H9 (cell line): ENCODE results near the gene CHL1. TPM values are rescaled to one million over a fixed set of nuclear protein-coding genes. Genes with fewer than 3 reads are reported as not detected.

Experiments
- DNase-seq: peaks from one replicate; pipeline ENCODE4 v3.0.0-alpha.2; 2017
- H2AFZ ChIP-seq: one replicate; pipeline ENCODE4 v1.6.1; 2013; ENCODE audit warnings: mild to moderate bottlenecking, low read length, control low read depth, moderate library complexity
- H2AK5ac ChIP-seq: 2 replicates; pipeline ENCODE4 v1.6.1; 2013; ENCODE audit warnings: low read length, control low read depth, mixed read lengths; ENCODE audit not compliant: insufficient read length
- H2BK120ac ChIP-seq: one replicate; pipeline ENCODE4 v1.6.1; 2013; ENCODE audit warnings: low read depth, mild to moderate bottlenecking, low read length, control low read depth, inconsistent platforms; ENCODE audit not compliant: poor library complexity, severe bottlenecking
- H2BK12ac ChIP-seq: 2 replicates; pipeline ENCODE4 v1.6.1; 2013; ENCODE audit warnings: low read length, control low read depth, mixed read lengths, low read depth; ENCODE audit not compliant: insufficient read length
- H2BK15ac ChIP-seq: 2 replicates; pipeline ENCODE4 v1.6.1; 2013; ENCODE audit warnings: low read depth, low read length, control low read depth
- H2BK20ac ChIP-seq: one replicate; pipeline ENCODE4 v1.6.1; 2013; ENCODE audit warnings: low read depth, mild to moderate bottlenecking, low read length, control low read depth, inconsistent platforms; ENCODE audit not compliant: poor library complexity, severe bottlenecking
- H2BK5ac ChIP-seq: 2 replicates; pipeline ENCODE4 v1.6.1; 2013; ENCODE audit warnings: low read length, control low read depth, mixed read lengths; ENCODE audit not compliant: insufficient read length
- H3K14ac ChIP-seq: 2 replicates; pipeline ENCODE4 v1.6.1; 2013; ENCODE audit warnings: low read length, control low read depth; ENCODE audit not compliant: insufficient read depth
- H3K18ac ChIP-seq: 2 replicates; pipeline ENCODE4 v1.6.1; 2013; ENCODE audit warnings: low read depth, mild to moderate bottlenecking, mixed read lengths, low read length, control low read depth; ENCODE audit not compliant: insufficient read length
- H3K23ac ChIP-seq: 2 replicates; pipeline ENCODE4 v1.6.1; 2013; ENCODE audit warnings: low read length, control low read depth, mixed read lengths, low read depth; ENCODE audit not compliant: insufficient read length
- H3K23me2 ChIP-seq: 2 replicates; pipeline ENCODE4 v1.6.1; 2013; ENCODE audit warnings: low read depth, mild to moderate bottlenecking, mixed read lengths, low read length, control low read depth; ENCODE audit not compliant: insufficient read length, poor library complexity, severe bottlenecking
- H3K27ac ChIP-seq: 2 replicates; pipeline ENCODE4 v1.5.1; 2013; ENCODE audit warnings: low read length, control low read depth, mixed read lengths, low read depth; ENCODE audit not compliant: insufficient read length
- H3K27me3 ChIP-seq: 2 replicates; pipeline ENCODE4 v1.6.1; 2013; ENCODE audit warnings: low read length, control low read depth, inconsistent platforms; ENCODE audit not compliant: insufficient read depth
- H3K4ac ChIP-seq: 2 replicates; pipeline ENCODE4 v1.6.1; 2013; ENCODE audit warnings: low read depth, mild to moderate bottlenecking, control low read depth, inconsistent platforms, low read length, moderate library complexity
- H3K4me1 ChIP-seq: 2 replicates; pipeline ENCODE4 v1.6.1; 2013; ENCODE audit warnings: low read length, control low read depth, inconsistent platforms; ENCODE audit not compliant: insufficient read depth
- H3K4me2 ChIP-seq: 2 replicates; pipeline ENCODE4 v1.6.1; 2013; ENCODE audit warnings: low read length, control low read depth, mixed read lengths; ENCODE audit not compliant: insufficient read length, insufficient read depth
- H3K56ac ChIP-seq: 2 replicates; pipeline ENCODE4 v1.6.1; 2013; ENCODE audit warnings: low read depth, mild to moderate bottlenecking, mixed read lengths, low read length, control low read depth; ENCODE audit not compliant: insufficient read length
- H3K79me1 ChIP-seq: 2 replicates; pipeline ENCODE4 v1.6.1; 2013; ENCODE audit warnings: low read depth, mild to moderate bottlenecking, moderate library complexity, low read length, control low read depth, inconsistent platforms; ENCODE audit not compliant: insufficient read depth, poor library complexity, severe bottlenecking
- H3K79me2 ChIP-seq: 2 replicates; pipeline ENCODE4 v1.6.1; 2013; ENCODE audit warnings: low read length, control low read depth, inconsistent platforms; ENCODE audit not compliant: insufficient read depth
- H3K9ac ChIP-seq: 2 replicates; pipeline ENCODE4 v1.6.1; 2013; ENCODE audit warnings: low read length, control low read depth, mixed read lengths; ENCODE audit not compliant: insufficient read length; ENCODE audit errors: extremely low read depth
- H3K9me3 ChIP-seq: one replicate; pipeline ENCODE4 v1.6.1; 2013; ENCODE audit warnings: low read depth, low read length, inconsistent platforms; ENCODE audit not compliant: control insufficient read depth
- H3T11ph ChIP-seq: one replicate; pipeline ENCODE4 v1.6.1; 2013; ENCODE audit warnings: mild to moderate bottlenecking, low read length, control low read depth, inconsistent platforms
- H4K20me1 ChIP-seq: one replicate; pipeline ENCODE4 v1.6.1; 2013; ENCODE audit not compliant: control insufficient read depth, insufficient read length, insufficient read depth
- H4K5ac ChIP-seq: 2 replicates; pipeline ENCODE4 v1.6.1; 2013; ENCODE audit warnings: low read depth, mild to moderate bottlenecking, mixed read lengths, low read length, control low read depth; ENCODE audit not compliant: insufficient read length
- H4K8ac ChIP-seq: replicated peaks from 2 replicates; pipeline ENCODE4 v1.6.1; 2013; ENCODE audit warnings: low read length, control low read depth, mixed read lengths, low read depth; ENCODE audit not compliant: insufficient read length
- H4K91ac ChIP-seq: 2 replicates; pipeline ENCODE4 v1.6.1; 2013; ENCODE audit warnings: low read depth, mild to moderate bottlenecking, moderate library complexity, mixed read lengths, low read length, control low read depth; ENCODE audit not compliant: insufficient read length
- H3K27ac Mint-ChIP-seq, 3 experiments: 2 replicates in 2 of 3; 3 replicates in 1 of 3; pipeline ENCODE4 v1.8.0; 2020 to 2021; ENCODE audit warnings: mixed read lengths in 3 of 3, mild to moderate bottlenecking in 1 of 3, moderate library complexity in 1 of 3
- H3K27me3 Mint-ChIP-seq: 2 replicates; pipeline ENCODE4 v1.8.0; 2021; ENCODE audit warnings: low read depth, mild to moderate bottlenecking, moderate library complexity, mixed read lengths
- H3K36me3 Mint-ChIP-seq, 3 experiments: 2 replicates in 2 of 3; 3 replicates in 1 of 3; pipeline ENCODE4 v1.8.0; 2020 to 2021; ENCODE audit warnings: low read depth in 3 of 3, mixed read lengths in 3 of 3; ENCODE audit not compliant: insufficient read depth in 1 of 3
- H3K4me1 Mint-ChIP-seq, 2 experiments: 2 replicates each; pipeline ENCODE4 v1.8.0; 2020; ENCODE audit warnings: mixed read lengths in 2 of 2
- H3K4me3 Mint-ChIP-seq, 2 experiments: 2 replicates in 1 of 2; 3 replicates in 1 of 2; pipeline ENCODE4 v1.8.0; 2020 to 2021; ENCODE audit warnings: mild to moderate bottlenecking in 2 of 2, mixed read lengths in 2 of 2, moderate library complexity in 1 of 2
- H3K9me3 Mint-ChIP-seq, 2 experiments: 2 replicates in 1 of 2; 3 replicates in 1 of 2; pipeline ENCODE4 v1.8.0; 2020; ENCODE audit warnings: mild to moderate bottlenecking in 2 of 2, mixed read lengths in 2 of 2, moderate library complexity in 1 of 2
- CTCF ChIP-seq: fragments of 200-600 bp; sonication (generic); conservative IDR thresholded peaks from 3 replicates; pipeline ENCODE4 v1.8.0; 2021; ENCODE audit warnings: antibody characterized with exemption, mild to moderate bottlenecking
- WGBS: extraction: QIAGEN DNeasy Blood & Tissue Kit; methylation state at CpG from one replicate; pipeline ENCODE4 v1.1.7; 2013; ENCODE audit warnings: missing lambda C conversion rate, low lambda C conversion rate, mixed read lengths; ENCODE audit not compliant: insufficient read length; ENCODE audit errors: extremely low coverage; 5-methylcytosine and 5-hydroxymethylcytosine counted together
- total RNA-seq: library from RNA; stranded (reverse); gene quantifications from 2 replicates; pipeline ENCODE4 v1.2.1, GENCODE V29; 2021

Gene CHL1
- total RNA-seq, 1 experiment from 2014 or later, result not detected

DNA sequence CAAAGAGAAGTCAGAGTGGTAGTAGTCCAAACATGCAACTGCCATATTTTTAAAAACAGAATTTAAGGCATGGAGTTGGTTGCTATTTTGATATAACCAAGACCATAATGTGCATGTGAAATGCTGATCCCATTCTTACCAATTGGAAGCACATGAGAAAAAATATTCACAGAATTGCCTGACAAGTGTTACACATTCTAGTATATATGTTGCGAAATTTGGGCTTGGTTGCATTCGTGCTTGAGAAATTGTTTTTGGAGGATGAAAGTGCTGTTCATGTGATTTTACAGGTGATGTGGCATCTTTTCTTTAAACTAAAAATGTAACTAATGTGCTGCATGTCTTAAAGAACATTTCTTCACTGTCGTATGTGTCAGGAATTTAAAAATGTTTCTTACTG, 199.7 kb downstream of the CHL1 start:
- H2BK15ac ChIP-seq, result no peak overlapping the region
- H2BK120ac ChIP-seq, result no peak overlapping the region
- no peaks in the 10 kb centered on the region for H3K79me2 ChIP-seq
- H3K14ac ChIP-seq, result no peak overlapping the region
- H3K9me3 ChIP-seq, result no peaks in the 10 kb centered on the region
- Mint-ChIP-seq H3K4me3 (no peak overlapping the region), H3K27me3 (0 out of 2 replicates have a peak, but pooled peaks cover 3% of the 10 kb centered on the region), H3K4me1 (no peaks in the 10 kb centered on the region), H3K27ac (no peak overlapping the region), H3K9me3 (no peaks in the 10 kb centered on the region), H3K36me3 (no peaks in the 10 kb centered on the region)
- no peak overlapping the region for H4K5ac ChIP-seq
- no peaks in the 10 kb centered on the region for H3K4me1 ChIP-seq
- no peaks in the 10 kb centered on the region for H3K27me3 ChIP-seq
- H3K9ac ChIP-seq, result no peak overlapping the region
- no peaks in the 10 kb centered on the region for H4K20me1 ChIP-seq
- no peaks in the 10 kb centered on the region for H3K23me2 ChIP-seq
- no peak overlapping the region for H2AFZ ChIP-seq
- DNase-seq, result no peak
- H3K4ac ChIP-seq, result no peak overlapping the region
- no peak overlapping the region for H2BK20ac ChIP-seq
- H3K27ac ChIP-seq, result no peak overlapping the region
- H3K18ac ChIP-seq, result no peak overlapping the region
- no peak overlapping the region for H3K4me2 ChIP-seq
- H2AK5ac ChIP-seq, result no peak overlapping the region
- no peak overlapping the region for H3T11ph ChIP-seq
- no peaks in the 10 kb centered on the region for H3K79me1 ChIP-seq
- no CpG with 5 or more reads among the region's 3 CpGs for WGBS
- no peak overlapping the region for H2BK5ac ChIP-seq
- H3K56ac ChIP-seq, result no peak overlapping the region
- H4K8ac ChIP-seq, result no peak overlapping the region
- H4K91ac ChIP-seq, result no peak overlapping the region
- no peak for TF ChIP-seq CTCF
- H3K23ac ChIP-seq, result no peak overlapping the region
- H2BK12ac ChIP-seq, result no peak overlapping the region
